Naive thymus-derived CD4-positive, alpha-beta T cell (primary cell): Measurements from ENCODE around the gene C17orf107. TPM values are rescaled to one million over a fixed set of nuclear protein-coding genes. Genes with fewer than 3 reads are reported as not detected.
A peak's percentile ranks its signal among the peaks of the same experiment; 100 is the strongest.

Experiments used
- ATAC-seq: fragments of 150-1000 bp; cut with Tn5 transposase; 2 replicates; pipeline ENCODE4 v1.10.0; 2021; ENCODE audit warnings: mild to moderate bottlenecking, moderate library complexity
- CTCF ChIA-PET: fragments of 350-600 bp; sonication (Branson Sonifier 250); formaldehyde crosslinking; loops from one replicate; lab custom pipeline; 2021; ENCODE audit warnings: antibody characterized with exemption; lab: Charles Lee
- POLR2A ChIA-PET: fragments of 350-600 bp; sonication (Branson Sonifier 250); formaldehyde crosslinking; loops from one replicate; lab custom pipeline; 2021; ENCODE audit warnings: antibody characterized with exemption, inconsistent platforms; lab: Charles Lee
- DNase-seq, 9 donors: peaks; one replicate each; pipeline versions ENCODE4 v3.0.0 to v3.0.0-alpha.2; 2020 to 2022; ENCODE audit warnings: mixed read lengths in 1 of 9
- H3K27ac ChIP-seq: one replicate; pipeline ENCODE4 v1.7.0; 2013; ENCODE audit warnings: mild to moderate bottlenecking, low read depth, low read length, moderate library complexity
- H3K27me3 ChIP-seq, 2 donors: one replicate each; pipeline ENCODE4 v1.7.0; 2013; ENCODE audit warnings: low read length in 2 of 2, mild to moderate bottlenecking in 2 of 2, moderate library complexity in 2 of 2; ENCODE audit not compliant: control insufficient read depth in 2 of 2, insufficient read depth in 2 of 2
- H3K36me3 ChIP-seq, 3 experiments: 1 replicate in 2 of 3; 2 replicates in 1 of 3; pipeline ENCODE4 v1.7.0; 2013; ENCODE audit warnings: low read length in 3 of 3, mild to moderate bottlenecking in 3 of 3, moderate library complexity in 1 of 3; ENCODE audit not compliant: insufficient read depth in 3 of 3, control insufficient read depth in 2 of 3
- H3K4me1 ChIP-seq, 2 donors: one replicate each; pipeline ENCODE4 v1.7.0; 2013; ENCODE audit warnings: low read length in 2 of 2, mild to moderate bottlenecking in 2 of 2, moderate library complexity in 1 of 2; ENCODE audit not compliant: control insufficient read depth in 2 of 2, insufficient read depth in 2 of 2
- H3K4me3 ChIP-seq: 2 replicates; pipeline ENCODE4 v1.7.0; 2013; ENCODE audit warnings: mild to moderate bottlenecking, low read length
- H3K9me3 ChIP-seq, 3 experiments: 1 replicate in 2 of 3; 2 replicates in 1 of 3; pipeline ENCODE4 v1.7.0; 2013; ENCODE audit warnings: low read length in 3 of 3; ENCODE audit not compliant: control insufficient read depth in 2 of 3
- H3K27ac Mint-ChIP-seq, 9 donors: one replicate each; pipeline ENCODE4 v1.8.0; 2020 to 2022; ENCODE audit warnings: mixed read lengths in 9 of 9, mild to moderate bottlenecking in 8 of 9, moderate library complexity in 5 of 9, inconsistent platforms in 2 of 9
- H3K27me3 Mint-ChIP-seq, 5 donors: one replicate each; pipeline ENCODE4 v1.8.0; 2021 to 2022; ENCODE audit warnings: mixed read lengths in 5 of 5, mild to moderate bottlenecking in 1 of 5
- H3K36me3 Mint-ChIP-seq, 5 donors: one replicate each; pipeline ENCODE4 v1.8.0; 2020 to 2022; ENCODE audit warnings: mixed read lengths in 5 of 5, mild to moderate bottlenecking in 3 of 5, inconsistent platforms in 1 of 5
- H3K4me1 Mint-ChIP-seq, 7 donors: one replicate each; pipeline ENCODE4 v1.8.0; 2020 to 2022; ENCODE audit warnings: mixed read lengths in 7 of 7, mild to moderate bottlenecking in 3 of 7, inconsistent platforms in 1 of 7
- H3K4me3 Mint-ChIP-seq, 10 donors: one replicate each; pipeline ENCODE4 v1.8.0; 2020 to 2022; ENCODE audit warnings: mild to moderate bottlenecking in 10 of 10, mixed read lengths in 10 of 10, moderate library complexity in 6 of 10, inconsistent platforms in 2 of 10
- H3K9me3 Mint-ChIP-seq, 11 donors: one replicate each; pipeline ENCODE4 v1.8.0; 2020 to 2022; ENCODE audit warnings: mixed read lengths in 11 of 11, mild to moderate bottlenecking in 4 of 11, inconsistent platforms in 1 of 11, moderate library complexity in 1 of 11
- intact Hi-C, 2 donors: fragments of 100-400 bp; cut with micrococcal nuclease; formaldehyde crosslinking; loops; one replicate each; pipeline ENCODE4 v1.15.1; 2023
- polyA plus RNA-seq, 2 donors: library from polyadenylated mRNA; unstranded; fragments of 300-500 nt; fragmentation: Illumina TruSeq; gene quantifications; one replicate each; pipeline ENCODE4 v1.2.3, GENCODE V29; 2021
- total RNA-seq, 6 experiments: library from RNA in 5 of 6; stranded (reverse) in 5 of 6; gene quantifications; 1 replicate in 5 of 6; 2 replicates in 1 of 6; pipeline ENCODE4 v1.2.3 and lab custom pipeline; 2021 to 2026

The C17orf107 gene
- total and polyA plus RNA-seq, 7 experiments from 2014 or later: 0.82 to 37.2 (median 5.5) TPM

GRCh38 chr17:4892499-4893221 lies 6.7 kb upstream of the C17orf107 start:
- CTCF ChIA-PET: no interaction called here
- Mint-ChIP-seq H3K4me1 (peaks cover 0 to 5% (median 2%) of the 10 kb centered on the region in 7 donors), H3K4me3 (no peak overlapping the region), H3K27me3 (no peaks in the 10 kb centered on the region), H3K9me3 (no peaks in the 10 kb centered on the region), H3K36me3 (peaks cover 0 to 30% (median 5%) of the 10 kb centered on the region in 5 donors), H3K27ac (no peak overlapping the region)
- no peak for ATAC-seq
- intact Hi-C loops: no loop called here
- DNase-seq: no peak
- Histone ChIP-seq H3K27ac (no peak overlapping the region), H3K9me3 (no peaks in the 10 kb centered on the region), H3K36me3 (peaks cover 9 to 81% (median 23%) of the 10 kb centered on the region in 3 experiments), H3K4me1 (no peaks in the 10 kb centered on the region), H3K27me3 (no peaks in the 10 kb centered on the region), H3K4me3 (no peak overlapping the region)
- POLR2A ChIA-PET: no interaction called here

DNA sequence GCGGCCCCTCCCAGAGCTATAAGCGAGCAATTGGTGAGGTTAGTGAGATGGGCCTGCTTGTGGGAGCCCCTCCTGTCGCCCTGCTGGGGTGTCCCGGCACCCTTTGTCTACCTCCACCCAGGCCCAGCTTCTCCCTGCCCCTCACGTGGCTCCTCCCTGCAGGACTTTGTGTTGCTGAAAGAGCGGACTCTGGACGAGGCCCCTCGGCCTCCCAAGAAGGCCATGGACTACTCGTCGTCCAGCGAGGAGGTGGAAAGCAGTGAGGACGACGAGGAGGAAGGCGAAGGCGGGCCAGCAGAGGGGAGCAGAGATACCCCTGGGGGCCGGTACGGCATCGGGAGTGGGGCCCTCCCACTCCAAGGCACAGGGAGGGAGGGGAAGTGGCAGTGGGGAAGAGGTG lies 6.1 kb upstream of the C17orf107 start:
- ChIA-PET CTCF (no interaction called here), POLR2A (no interaction called here)
- Histone ChIP-seq H3K36me3 (peaks cover 9 to 78% (median 23%) of the 10 kb centered on the region in 3 experiments), H3K9me3 (no peaks in the 10 kb centered on the region), H3K27me3 (no peaks in the 10 kb centered on the region), H3K4me3 (no peak overlapping the region), H3K4me1 (no peaks in the 10 kb centered on the region), H3K27ac (no peak overlapping the region)
- peaks cover 0 to 30% (median 5%) of the 10 kb centered on the region in 5 donors for H3K36me3 Mint-ChIP-seq
- ATAC-seq: no peak
- H3K27ac Mint-ChIP-seq: no peak overlapping the region
- no peaks in the 10 kb centered on the region for H3K9me3 Mint-ChIP-seq
- H3K4me3 Mint-ChIP-seq: no peak overlapping the region
- peaks cover 0 to 7% (median 3%) of the 10 kb centered on the region in 7 donors for H3K4me1 Mint-ChIP-seq
- intact Hi-C loops: no loop called here
- no peaks in the 10 kb centered on the region for H3K27me3 Mint-ChIP-seq
- DNase-seq: no peak

- Histone ChIP-seq H3K9me3 (no peaks in the 10 kb centered on the region), H3K36me3 (peaks cover 9 to 78% (median 23%) of the 10 kb centered on the region in 3 experiments), H3K4me3 (no peak overlapping the region), H3K27ac (no peak overlapping the region), H3K27me3 (no peaks in the 10 kb centered on the region), H3K4me1 (peaks cover 0 to 6% of the 10 kb centered on the region in 2 donors)
- peaks cover 0 to 30% (median 4%) of the 10 kb centered on the region in 5 donors for H3K36me3 Mint-ChIP-seq
- H3K4me3 Mint-ChIP-seq: no peak overlapping the region
- no peaks in the 10 kb centered on the region for H3K9me3 Mint-ChIP-seq
- no peak overlapping the region for H3K27ac Mint-ChIP-seq
- ATAC-seq (no peak), DNase-seq (no peak)
- POLR2A ChIA-PET: interaction anchor here (1.5 kb wide), 1 partner anchor 157 kb away, joined by 3 read pairs; no protein-coding TSS in a partner anchor
- peaks cover 0 to 12% (median 6%) of the 10 kb centered on the region in 7 donors for H3K4me1 Mint-ChIP-seq
- CTCF ChIA-PET: interaction anchor here (0.8 kb wide), 1 partner anchor 196 kb away, joined by 3 read pairs; no protein-coding TSS in a partner anchor
- intact Hi-C loops: no loop called here
- H3K27me3 Mint-ChIP-seq: no peaks in the 10 kb centered on the region
These were observed 5.4 kb upstream of the C17orf107 start for GRCh38 chr17:4893721-4894560.

DNA sequence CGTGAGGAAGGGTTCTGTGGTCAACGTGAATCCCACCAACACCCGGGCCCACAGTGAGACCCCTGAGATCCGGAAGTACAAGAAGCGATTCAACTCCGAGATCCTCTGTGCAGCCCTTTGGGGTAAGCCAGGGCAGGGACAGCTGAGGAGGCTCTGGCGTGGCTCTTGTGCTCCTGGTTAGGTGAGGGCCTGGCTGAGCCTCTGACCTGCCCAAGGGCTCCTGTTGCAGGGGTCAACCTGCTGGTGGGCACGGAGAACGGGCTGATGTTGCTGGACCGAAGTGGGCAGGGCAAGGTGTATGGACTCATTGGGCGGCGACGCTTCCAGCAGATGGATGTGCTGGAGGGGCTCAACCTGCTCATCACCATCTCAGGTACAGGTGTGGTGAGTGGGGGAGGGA lies 4.2 kb upstream of the C17orf107 start:
- ATAC-seq (no peak), DNase-seq (no peak)
- Histone ChIP-seq H3K27ac (no peak overlapping the region), H3K4me1 (peaks cover 5 to 12% of the 10 kb centered on the region in 2 donors), H3K4me3 (no peak overlapping the region), H3K27me3 (no peaks in the 10 kb centered on the region), H3K9me3 (no peaks in the 10 kb centered on the region), H3K36me3 (peaks cover 9 to 70% (median 23%) of the 10 kb centered on the region in 3 experiments)
- POLR2A ChIA-PET: interaction anchor here (1.5 kb wide), 1 partner anchor 158 kb away, joined by 3 read pairs; no protein-coding TSS in a partner anchor
- Mint-ChIP-seq H3K4me1 (peaks cover 0 to 15% (median 13%) of the 10 kb centered on the region in 7 donors), H3K36me3 (peaks cover 0 to 25% (median 0%) of the 10 kb centered on the region in 5 donors), H3K27ac (peak overlapping the region in 2 of 9 donors; percentile 46 to 52), H3K9me3 (peaks cover 0 to 2% (median 0%) of the 10 kb centered on the region in 11 donors), H3K4me3 (no peak overlapping the region), H3K27me3 (peaks cover 0 to 7% (median 0%) of the 10 kb centered on the region in 5 donors)
- intact Hi-C loops: loop anchor here in 1 of 2 donors (5.0 kb wide), 1 partner anchor 338 kb away; the partner anchor contains the start of gene MYBBP1A
- CTCF ChIA-PET: no interaction called here

- Histone ChIP-seq H3K27me3 (no peaks in the 10 kb centered on the region), H3K4me1 (peaks cover 12 to 19% of the 10 kb centered on the region in 2 donors), H3K9me3 (no peaks in the 10 kb centered on the region), H3K4me3 (no peak overlapping the region), H3K36me3 (peaks cover 5 to 63% (median 19%) of the 10 kb centered on the region in 3 experiments), H3K27ac (no peak overlapping the region)
- Mint-ChIP-seq H3K27me3 (peaks cover 0 to 10% (median 0%) of the 10 kb centered on the region in 5 donors), H3K4me1 (peaks cover 0 to 18% (median 15%) of the 10 kb centered on the region in 7 donors), H3K36me3 (peaks cover 0 to 20% (median 0%) of the 10 kb centered on the region in 5 donors), H3K27ac (peak overlapping the region in 1 of 9 donors; percentile 52), H3K4me3 (no peak overlapping the region), H3K9me3 (peaks cover 0 to 2% (median 0%) of the 10 kb centered on the region in 11 donors)
- CTCF ChIA-PET: interaction anchor here (0.7 kb wide), 1 partner anchor 326 kb away, joined by 3 read pairs; no protein-coding TSS in a partner anchor
- ATAC-seq (no peak), DNase-seq (no peak)
- intact Hi-C loops: loop anchor here in 1 of 2 donors (5.0 kb wide), 1 partner anchor 338 kb away; the partner anchor contains the start of gene MYBBP1A
- POLR2A ChIA-PET: interaction anchor here (0.7 to 1.5 kb wide), 2 partner anchors 159 to 162 kb away, joined by 3 read pairs; no protein-coding TSS in a partner anchor
These were observed 3.5 kb upstream of the C17orf107 start for GRCh38 chr17:4895657-4896331.
